HepG2 (cell line): Measurements from ENCODE around the gene CYP26A1. TPM values are rescaled to one million over a fixed set of nuclear protein-coding genes. Genes with fewer than 3 reads are reported as not detected.

Experiments
- ATAC-seq: fragments of 200-7000 bp; cut with Tn5 transposase; 3 replicates; pipeline ENCODE4 v1.9.1; 2020; ENCODE audit warnings: mild to moderate bottlenecking, moderate library complexity
- BruUV-seq: library from RNA; stranded (reverse); fragments of 400-500 nt; replicated peaks from 2 replicates; lab custom pipeline; 2021; lab: Mats Ljungman, UMichigan
- CTCF ChIA-PET: fragments of 300-600 bp; formaldehyde crosslinking; extraction: SDS; loops from one replicate; lab custom pipeline; 2021; ENCODE audit warnings: low total read pairs, inconsistent platforms, low intra/inter-chr PET ratio; lab: Yijun Ruan, JAX
- POLR2A ChIA-PET: fragments of 350-600 bp; sonication (Branson Sonifier 250); formaldehyde crosslinking; loops from one replicate; lab custom pipeline; 2020; ENCODE audit warnings: antibody characterized with exemption, inconsistent platforms; lab: Yijun Ruan, JAX
- DNase-seq: peaks from one replicate; pipeline ENCODE4 v3.0.0-alpha.2; 2015; ENCODE audit warnings: low spot score
- FAIRE-seq: peaks from 3 replicates; lab custom pipeline; 2011; peaks lifted over from hg19 to GRCh38; lab: Jason Lieb, UNC
- H2AFZ ChIP-seq: one replicate; pipeline ENCODE4 v1.6.1; 2011; ENCODE audit warnings: low read length, inconsistent platforms
- H3K27ac ChIP-seq: fragments of 300-600 bp; 3 replicates; pipeline ENCODE4 v1.8.0; 2011; ENCODE audit warnings: mixed run types, mild to moderate bottlenecking, mixed read lengths, low read length, inconsistent platforms; ENCODE audit not compliant: insufficient read depth; ENCODE audit errors: extremely low read length
- H3K27me3 ChIP-seq, 2 experiments: fragments of 200-600 bp in 1 of 2; 2 replicates in 1 of 2; 3 replicates in 1 of 2; pipeline versions ENCODE4 v1.6.0 to v1.8.0; 2011; ENCODE audit warnings: low read length in 2 of 2, mild to moderate bottlenecking in 2 of 2, moderate library complexity in 2 of 2, inconsistent platforms in 1 of 2; ENCODE audit not compliant: insufficient read depth in 2 of 2, control insufficient read depth in 1 of 2
- H3K36me3 ChIP-seq, 2 experiments: fragments of 200-600 bp in 1 of 2; replicated peaks in 1 of 2; 2 replicates in 1 of 2; 3 replicates in 1 of 2; pipeline versions ENCODE4 v1.5.1 to v1.8.0; 2011; ENCODE audit warnings: low read length in 2 of 2, inconsistent platforms in 1 of 2; ENCODE audit not compliant: insufficient read depth in 2 of 2, control insufficient read depth in 1 of 2
- H3K4me1 ChIP-seq: 2 replicates; pipeline ENCODE4 v1.5.1; 2012; ENCODE audit warnings: low read length, inconsistent platforms; ENCODE audit not compliant: insufficient read depth
- H3K4me2 ChIP-seq: 2 replicates; pipeline ENCODE4 v1.6.0; 2011; ENCODE audit warnings: low read depth, low read length, inconsistent platforms
- H3K4me3 ChIP-seq, 3 experiments: fragments of 200-600 bp in 1 of 3; sonication (generic), shearing (Covaris generic) in 1 of 3; replicated peaks in 1 of 3; 2 replicates each; pipeline ENCODE4 v1.5.1; 2011 to 2016; ENCODE audit warnings: low read length in 3 of 3, inconsistent platforms in 2 of 3, low read depth in 2 of 3, mild to moderate bottlenecking in 2 of 3, control low read depth in 1 of 3, mixed read lengths in 1 of 3; ENCODE audit not compliant: insufficient read depth in 1 of 3
- H3K79me2 ChIP-seq: one replicate; pipeline ENCODE4 v1.6.1; 2011; ENCODE audit warnings: low read length, inconsistent platforms; ENCODE audit not compliant: insufficient read depth
- H3K9ac ChIP-seq: 2 replicates; pipeline ENCODE4 v1.6.0; 2011; ENCODE audit warnings: mild to moderate bottlenecking, low read depth, low read length, inconsistent platforms; ENCODE audit not compliant: insufficient read depth
- H3K9me3 ChIP-seq: 2 replicates; pipeline ENCODE4 v1.5.1; 2012; ENCODE audit warnings: mild to moderate bottlenecking, low read length
- H4K20me1 ChIP-seq: 2 replicates; pipeline ENCODE4 v1.6.0; 2011; ENCODE audit warnings: inconsistent platforms, mild to moderate bottlenecking, low read length, moderate library complexity; ENCODE audit not compliant: insufficient read depth
- DNMT1 ChIP-seq: sonication (generic); formaldehyde crosslinking; IDR thresholded peaks from 2 replicates; pipeline ENCODE4 v1.5.1; 2020; ENCODE audit warnings: mild to moderate bottlenecking, missing genetic modification reagents
- FOSL2 ChIP-seq: sonication (generic); formaldehyde crosslinking; IDR thresholded peaks from 2 replicates; pipeline ENCODE4 v1.4.0; 2020; ENCODE audit warnings: missing genetic modification reagents
- HNRNPH1 ChIP-seq: fragments of 200-400 bp; formaldehyde crosslinking; optimal IDR thresholded peaks from 2 replicates; pipeline ENCODE3; 2017; ENCODE audit warnings: mild to moderate bottlenecking, low read depth, low read length
- MTF2 ChIP-seq: sonication (generic); formaldehyde crosslinking; IDR thresholded peaks from 2 replicates; pipeline ENCODE4 v1.5.0; 2020; ENCODE audit warnings: missing genetic modification reagents, borderline replicate concordance
- MXD1 ChIP-seq: sonication (generic); formaldehyde crosslinking; IDR thresholded peaks from 2 replicates; pipeline ENCODE4 v1.4.0; 2020; ENCODE audit warnings: mild to moderate bottlenecking, missing genetic modification reagents
- NFYB ChIP-seq: sonication (generic); formaldehyde crosslinking; IDR thresholded peaks from 2 replicates; pipeline ENCODE4 v1.4.0; 2020; ENCODE audit warnings: missing genetic modification reagents
- SNAI1 ChIP-seq: sonication (generic); formaldehyde crosslinking; IDR thresholded peaks from 2 replicates; pipeline ENCODE4 v1.5.0; 2020; ENCODE audit warnings: mild to moderate bottlenecking, missing genetic modification reagents, borderline replicate concordance
- SSRP1 ChIP-seq: IDR thresholded peaks from 2 replicates; pipeline ENCODE4 v1.6.1; 2016; ENCODE audit warnings: control low read depth
- TIGD3 ChIP-seq: sonication (generic); formaldehyde crosslinking; IDR thresholded peaks from 2 replicates; pipeline ENCODE4 v1.5.1; 2020; ENCODE audit warnings: mild to moderate bottlenecking, missing genetic modification reagents, borderline replicate concordance
- ZNF207 ChIP-seq: fragments of 450-650 bp; IDR thresholded peaks from 2 replicates; pipeline ENCODE4 v1.6.1; 2016; ENCODE audit warnings: antibody characterized with exemption, borderline replicate concordance
- WGBS: methylation state at CpG from one replicate; pipeline ENCODE4 v1.1.6; 2017; ENCODE audit warnings: low lambda C conversion rate; 5-methylcytosine and 5-hydroxymethylcytosine counted together
- in situ Hi-C: cut with HindIII; loops from 2 replicates; pipeline ENCODE4 v1.10.0; 2017; ENCODE audit warnings: low pct_unique_long_range_greater_than_20kb; ENCODE audit not compliant: extremely low pct_ligation_motif_present
- intact Hi-C: fragments of 100-400 bp; cut with micrococcal nuclease; formaldehyde crosslinking; loops from one replicate; pipeline ENCODE4 v1.10.0; 2022; ENCODE audit not compliant: unreplicated experiment
- polyA plus RNA-seq, 8 experiments: library from polyadenylated mRNA; depleted of rRNA in 3 of 8; stranded (reverse) in 7 of 8; unstranded in 1 of 8; fragments of >200 nt; fragmentation: Illumina TruSeq in 4 of 8; extraction: Trizol in 4 of 8; gene quantifications; 2 replicates each; pipeline versions ENCODE4 v1.2.1 to v1.2.3, GENCODE V29; 2011 to 2016; ENCODE audit warnings: low read depth in 4 of 8, missing spikeins in 1 of 8, mixed read lengths in 1 of 8; ENCODE audit not compliant: insufficient read depth in 1 of 8
- total RNA-seq, 5 experiments: library from RNA; depleted of rRNA; stranded (reverse); fragments of >200 nt; fragmentation: Illumina TruSeq; extraction: Trizol; gene quantifications; 2 replicates each; pipeline ENCODE4 v1.2.3, GENCODE V29; 2016; ENCODE audit warnings: low read depth in 1 of 5
- TF ChIP-seq, protein P1 (sequence below): sonication (generic); formaldehyde crosslinking; IDR thresholded peaks from 2 replicates; pipeline ENCODE4 v1.4.0; 2020; ENCODE audit warnings: missing genetic modification reagents
- TF ChIP-seq, protein P2 (sequence below): sonication (generic); formaldehyde crosslinking; IDR thresholded peaks from 2 replicates; pipeline ENCODE4 v1.4.0; 2020; ENCODE audit warnings: missing genetic modification reagents, borderline replicate concordance
- TF ChIP-seq, protein P3 (sequence below), 2 experiments: sonication (generic) in 1 of 2; formaldehyde crosslinking in 1 of 2; IDR thresholded peaks; 2 replicates each; pipeline versions ENCODE4 v1.4.0 to v1.6.1; 2018 to 2020; ENCODE audit warnings: missing genetic modification reagents in 2 of 2, borderline replicate concordance in 1 of 2, low read depth in 1 of 2, mild to moderate bottlenecking in 1 of 2, missing biosample characterization in 1 of 2
- TF ChIP-seq, protein P4 (sequence below): IDR thresholded peaks from 2 replicates; pipeline ENCODE4 v1.6.1; 2016

Gene CYP26A1
- total and polyA plus RNA-seq, 2 of the 13 experiments (the other 11 are each of a cell fraction or from before 2014, with no cell fraction given) = 0.15 TPM; not detected in 1

DNA sequence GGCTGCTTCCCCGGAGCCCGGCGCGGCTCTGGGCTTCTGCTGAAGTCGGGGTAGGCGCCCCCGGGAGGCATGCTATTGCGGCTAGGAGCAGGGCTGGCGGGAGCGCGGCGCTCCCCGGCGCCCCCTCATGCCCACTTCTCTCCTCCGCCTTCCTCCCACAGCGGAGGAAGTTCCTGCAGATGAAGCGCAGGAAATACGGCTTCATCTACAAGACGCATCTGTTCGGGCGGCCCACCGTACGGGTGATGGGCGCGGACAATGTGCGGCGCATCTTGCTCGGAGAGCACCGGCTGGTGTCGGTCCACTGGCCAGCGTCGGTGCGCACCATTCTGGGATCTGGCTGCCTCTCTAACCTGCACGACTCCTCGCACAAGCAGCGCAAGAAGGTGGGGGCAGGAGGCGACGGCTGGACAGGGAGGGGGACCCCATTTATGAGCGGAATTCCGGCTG lies 479 bp downstream of the CYP26A1 start:
- CTCF ChIA-PET = no interaction called here
- no peak for DNase-seq
- TF ChIP-seq FOSL2 = no peak
- TF ChIP-seq ZNF207 = no peak
- TF ChIP-seq NFYB (CRISPR knock-in tag) = no peak
- TF ChIP-seq, protein P1, sequence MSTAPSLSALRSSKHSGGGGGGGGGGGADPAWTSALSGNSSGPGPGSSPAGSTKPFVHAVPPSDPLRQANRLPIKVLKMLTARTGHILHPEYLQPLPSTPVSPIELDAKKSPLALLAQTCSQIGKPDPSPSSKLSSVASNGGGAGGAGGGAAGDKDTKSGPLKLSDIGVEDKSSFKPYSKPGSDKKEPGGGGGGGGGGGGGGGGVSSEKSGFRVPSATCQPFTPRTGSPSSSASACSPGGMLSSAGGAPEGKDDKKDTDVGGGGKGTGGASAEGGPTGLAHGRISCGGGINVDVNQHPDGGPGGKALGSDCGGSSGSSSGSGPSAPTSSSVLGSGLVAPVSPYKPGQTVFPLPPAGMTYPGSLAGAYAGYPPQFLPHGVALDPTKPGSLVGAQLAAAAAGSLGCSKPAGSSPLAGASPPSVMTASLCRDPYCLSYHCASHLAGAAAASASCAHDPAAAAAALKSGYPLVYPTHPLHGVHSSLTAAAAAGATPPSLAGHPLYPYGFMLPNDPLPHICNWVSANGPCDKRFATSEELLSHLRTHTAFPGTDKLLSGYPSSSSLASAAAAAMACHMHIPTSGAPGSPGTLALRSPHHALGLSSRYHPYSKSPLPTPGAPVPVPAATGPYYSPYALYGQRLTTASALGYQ (CRISPR knock-in tag) = no peak
- TF ChIP-seq, protein P2, sequence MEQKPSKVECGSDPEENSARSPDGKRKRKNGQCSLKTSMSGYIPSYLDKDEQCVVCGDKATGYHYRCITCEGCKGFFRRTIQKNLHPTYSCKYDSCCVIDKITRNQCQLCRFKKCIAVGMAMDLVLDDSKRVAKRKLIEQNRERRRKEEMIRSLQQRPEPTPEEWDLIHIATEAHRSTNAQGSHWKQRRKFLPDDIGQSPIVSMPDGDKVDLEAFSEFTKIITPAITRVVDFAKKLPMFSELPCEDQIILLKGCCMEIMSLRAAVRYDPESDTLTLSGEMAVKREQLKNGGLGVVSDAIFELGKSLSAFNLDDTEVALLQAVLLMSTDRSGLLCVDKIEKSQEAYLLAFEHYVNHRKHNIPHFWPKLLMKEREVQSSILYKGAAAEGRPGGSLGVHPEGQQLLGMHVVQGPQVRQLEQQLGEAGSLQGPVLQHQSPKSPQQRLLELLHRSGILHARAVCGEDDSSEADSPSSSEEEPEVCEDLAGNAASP (CRISPR knock-in tag) = no peak
- TF ChIP-seq, protein P3, sequence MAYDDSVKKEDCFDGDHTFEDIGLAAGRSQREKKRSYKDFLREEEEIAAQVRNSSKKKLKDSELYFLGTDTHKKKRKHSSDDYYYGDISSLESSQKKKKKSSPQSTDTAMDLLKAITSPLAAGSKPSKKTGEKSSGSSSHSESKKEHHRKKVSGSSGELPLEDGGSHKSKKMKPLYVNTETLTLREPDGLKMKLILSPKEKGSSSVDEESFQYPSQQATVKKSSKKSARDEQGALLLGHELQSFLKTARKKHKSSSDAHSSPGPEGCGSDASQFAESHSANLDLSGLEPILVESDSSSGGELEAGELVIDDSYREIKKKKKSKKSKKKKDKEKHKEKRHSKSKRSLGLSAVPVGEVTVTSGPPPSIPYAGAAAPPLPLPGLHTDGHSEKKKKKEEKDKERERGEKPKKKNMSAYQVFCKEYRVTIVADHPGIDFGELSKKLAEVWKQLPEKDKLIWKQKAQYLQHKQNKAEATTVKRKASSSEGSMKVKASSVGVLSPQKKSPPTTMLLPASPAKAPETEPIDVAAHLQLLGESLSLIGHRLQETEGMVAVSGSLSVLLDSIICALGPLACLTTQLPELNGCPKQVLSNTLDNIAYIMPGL (CRISPR knock-in tag; IDR thresholded peaks at IDR 0.05; ENCODE audit: borderline replicate concordance in 1 of 2, low read depth in 1 of 2) = peak in 1 of 2 experiments; percentile 44; a peak in 1 of 4 replicates
- no peak for TF ChIP-seq MXD1 (CRISPR knock-in tag)
- no peak for TF ChIP-seq SNAI1
- TF ChIP-seq, protein P4, sequence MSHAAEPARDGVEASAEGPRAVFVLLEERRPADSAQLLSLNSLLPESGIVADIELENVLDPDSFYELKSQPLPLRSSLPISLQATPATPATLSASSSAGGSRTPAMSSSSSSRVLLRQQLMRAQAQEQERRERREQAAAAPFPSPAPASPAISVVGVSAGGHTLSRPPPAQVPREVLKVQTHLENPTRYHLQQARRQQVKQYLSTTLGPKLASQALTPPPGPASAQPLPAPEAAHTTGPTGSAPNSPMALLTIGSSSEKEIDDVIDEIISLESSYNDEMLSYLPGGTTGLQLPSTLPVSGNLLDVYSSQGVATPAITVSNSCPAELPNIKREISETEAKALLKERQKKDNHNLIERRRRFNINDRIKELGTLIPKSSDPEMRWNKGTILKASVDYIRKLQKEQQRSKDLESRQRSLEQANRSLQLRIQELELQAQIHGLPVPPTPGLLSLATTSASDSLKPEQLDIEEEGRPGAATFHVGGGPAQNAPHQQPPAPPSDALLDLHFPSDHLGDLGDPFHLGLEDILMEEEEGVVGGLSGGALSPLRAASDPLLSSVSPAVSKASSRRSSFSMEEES = no peak
- TF ChIP-seq DNMT1 (CRISPR knock-in tag) = no peak
- TF ChIP-seq HNRNPH1 = no peak
- TF ChIP-seq MTF2 = peak; percentile 49; the same call in 1 of the 2 replicates
- TF ChIP-seq SSRP1 (CRISPR knock-in tag) = no peak
- TF ChIP-seq TIGD3 = no peak

More for the DNA sequence above, 479 bp downstream of the CYP26A1 start:
- in situ Hi-C loops (loop anchor here (10.0 kb wide), 1 partner anchor 221 kb away; no protein-coding TSS in a partner anchor), intact Hi-C loops (loop anchor here (2.0 to 10.0 kb wide), 3 partner anchors 67 to 283 kb away; no protein-coding TSS in a partner anchor)
- Histone ChIP-seq H3K4me1 (peaks cover 36% of the 10 kb centered on the region), H3K4me3 (peak overlapping the region; percentile 56 to 77 (median 58); a peak in 5 of 6 replicates), H3K27me3 (peaks cover 11 to 56% of the 10 kb centered on the region in 2 experiments; a peak in 4 of 5 replicates), H3K4me2 (peak overlapping the region; percentile 89), H3K27ac (no peak overlapping the region), H3K9ac (no peak overlapping the region), H3K36me3 (no peaks in the 10 kb centered on the region), H4K20me1 (no peaks in the 10 kb centered on the region), H2AFZ (no peak overlapping the region), H3K79me2 (no peaks in the 10 kb centered on the region), H3K9me3 (no peaks in the 10 kb centered on the region)
- 18% methylated on average over 28 of the region's 40 CpGs for WGBS
- ATAC-seq (peak; percentile 39), FAIRE-seq (no peak)
- no TSS peak for BruUV-seq
- POLR2A ChIA-PET = no interaction called here
